CD4-positive, CD25-positive, alpha-beta regulatory T cell (primary cell): ENCODE data around the gene NME2. TPM values are rescaled to one million over a fixed set of nuclear protein-coding genes. Genes with fewer than 3 reads are reported as not detected.
A peak's percentile ranks its signal among the peaks of the same experiment; 100 is the strongest.
"Not testable (repeated sequence)": the region's sequence is repeated elsewhere in the genome, so short reads cannot be mapped to it uniquely, and the experiment has no call there.

Source experiments
- ATAC-seq, 2 donors: fragments of 150-1000 bp; cut with Tn5 transposase; one replicate each; pipeline ENCODE4 v1.10.0; 2021; ENCODE audit warnings: low read depth in 2 of 2, moderate number of reproducible peaks in 2 of 2, moderate library complexity in 1 of 2
- DNase-seq, 3 donors: peaks; one replicate each; pipeline versions ENCODE4 v3.0.0 to v3.0.0-alpha.2; 2012 to 2022; ENCODE audit warnings: mixed read lengths in 1 of 3
- H3K27ac ChIP-seq: one replicate; pipeline ENCODE4 v1.7.0; 2013; ENCODE audit warnings: mild to moderate bottlenecking, low read length; ENCODE audit not compliant: insufficient read depth, poor library complexity, severe bottlenecking
- H3K27me3 ChIP-seq: one replicate; pipeline ENCODE4 v1.7.0; 2013; ENCODE audit warnings: low read length; ENCODE audit not compliant: control insufficient read depth, insufficient read depth
- H3K36me3 ChIP-seq: one replicate; pipeline ENCODE4 v1.7.0; 2013; ENCODE audit warnings: mild to moderate bottlenecking, low read length, moderate library complexity; ENCODE audit not compliant: control insufficient read depth, insufficient read depth
- H3K4me1 ChIP-seq: 2 replicates; pipeline ENCODE4 v1.7.0; 2013; ENCODE audit warnings: mild to moderate bottlenecking, low read length; ENCODE audit not compliant: insufficient read depth, control insufficient read depth, poor library complexity, severe bottlenecking
- H3K4me3 ChIP-seq: one replicate; pipeline ENCODE4 v1.7.0; 2013; ENCODE audit warnings: low read depth, mild to moderate bottlenecking, low read length, moderate library complexity
- H3K9me3 ChIP-seq, 2 experiments: 1 replicate in 1 of 2; 2 replicates in 1 of 2; pipeline ENCODE4 v1.7.0; 2013; ENCODE audit warnings: low read length in 2 of 2, mild to moderate bottlenecking in 1 of 2, moderate library complexity in 1 of 2; ENCODE audit not compliant: control insufficient read depth in 2 of 2
- H3K27ac Mint-ChIP-seq, 3 donors: one replicate each; pipeline ENCODE4 v1.8.0; 2020 to 2022; ENCODE audit warnings: mild to moderate bottlenecking in 3 of 3, mixed read lengths in 3 of 3, moderate library complexity in 2 of 3
- H3K27me3 Mint-ChIP-seq: one replicate; pipeline ENCODE4 v1.8.0; 2022; ENCODE audit warnings: mild to moderate bottlenecking, mixed read lengths
- H3K36me3 Mint-ChIP-seq: one replicate; pipeline ENCODE4 v1.8.0; 2020; ENCODE audit warnings: mixed read lengths
- H3K4me1 Mint-ChIP-seq, 4 donors: one replicate each; pipeline ENCODE4 v1.8.0; 2020 to 2022; ENCODE audit warnings: mixed read lengths in 4 of 4, mild to moderate bottlenecking in 1 of 4
- H3K4me3 Mint-ChIP-seq, 4 donors: one replicate each; pipeline ENCODE4 v1.8.0; 2020 to 2022; ENCODE audit warnings: mild to moderate bottlenecking in 4 of 4, mixed read lengths in 4 of 4, moderate library complexity in 3 of 4
- H3K9me3 Mint-ChIP-seq, 7 donors: one replicate each; pipeline ENCODE4 v1.8.0; 2020 to 2022; ENCODE audit warnings: mixed read lengths in 7 of 7, mild to moderate bottlenecking in 3 of 7, moderate library complexity in 2 of 7
- polyA plus RNA-seq, 4 donors: library from polyadenylated mRNA; unstranded; fragments of 300-500 nt; fragmentation: Illumina TruSeq; gene quantifications; one replicate each; pipeline ENCODE4 v1.2.3, GENCODE V29; 2021
- total RNA-seq: library from RNA; stranded (reverse); gene quantifications from one replicate; pipeline ENCODE4 v1.2.3, GENCODE V29; 2022

The NME2 gene
- total and polyA plus RNA-seq, 5 donors from 2014 or later, result 167 to 341 (median 324) TPM

DNA sequence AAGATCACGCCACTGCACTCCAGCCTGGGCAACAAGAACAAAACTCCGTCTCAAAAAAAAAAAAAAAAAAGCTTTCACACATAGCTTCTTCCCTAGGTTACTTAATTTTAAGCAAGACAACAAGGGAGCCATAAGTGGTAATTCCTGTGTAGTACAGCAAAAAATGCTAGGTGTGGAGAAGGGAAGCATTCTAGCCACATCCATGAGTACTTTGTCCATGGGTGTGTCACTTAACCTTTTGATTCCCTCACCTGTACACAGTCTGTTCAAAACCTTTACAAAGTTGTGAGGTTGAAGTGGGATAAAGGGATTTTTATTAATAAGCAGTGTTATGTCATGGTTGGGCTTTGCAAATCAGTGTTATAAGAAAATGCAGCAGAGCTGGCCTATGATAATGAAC, 4.5 kb downstream of the NME2 start:
- H3K4me1 ChIP-seq, result peaks cover 7% of the 10 kb centered on the region
- H3K27me3 ChIP-seq, result no peaks in the 10 kb centered on the region
- H3K27ac ChIP-seq, result no peak overlapping the region
- H3K36me3 Mint-ChIP-seq, result peaks cover 25% of the 10 kb centered on the region
- H3K4me3 ChIP-seq, result no peak overlapping the region
- H3K4me3 Mint-ChIP-seq, result peak overlapping the region in 1 of 4 donors; percentile 86
- H3K4me1 Mint-ChIP-seq, result peaks cover 5 to 31% (median 13%) of the 10 kb centered on the region in 4 donors
- H3K9me3 Mint-ChIP-seq, result no peaks in the 10 kb centered on the region
- no peak overlapping the region for H3K27ac Mint-ChIP-seq
- ATAC-seq, result no peak
- H3K27me3 Mint-ChIP-seq, result no peaks in the 10 kb centered on the region
- DNase-seq, result no peak
- H3K36me3 ChIP-seq, result peaks cover 16% of the 10 kb centered on the region
- no peaks in the 10 kb centered on the region for H3K9me3 ChIP-seq

DNA sequence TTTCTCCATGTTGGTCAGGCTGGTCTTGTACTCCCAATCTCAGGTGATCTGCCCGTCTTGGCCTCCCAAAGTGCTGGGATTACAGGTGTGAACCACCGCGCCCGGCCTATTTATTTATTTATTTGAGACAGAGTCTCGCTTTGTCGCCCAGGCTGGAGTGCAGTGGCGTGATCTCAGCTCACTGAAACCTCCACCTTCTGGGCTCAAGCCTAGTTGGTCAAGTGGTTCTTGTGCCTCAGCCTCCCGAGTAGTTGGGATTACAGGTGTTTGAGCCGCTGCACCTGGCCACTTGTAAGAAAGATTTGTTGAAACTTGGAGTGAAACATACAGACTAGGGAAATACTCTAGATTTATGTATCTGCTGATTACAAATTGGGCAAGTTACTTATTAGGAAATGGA, 5.8 kb downstream of the NME2 start:
- H3K27me3 ChIP-seq, H3K4me3 Mint-ChIP-seq, H3K27ac Mint-ChIP-seq, H3K27ac ChIP-seq, H3K4me3 ChIP-seq, H3K9me3 ChIP-seq, ATAC-seq, H3K27me3 Mint-ChIP-seq, DNase-seq, H3K4me1 ChIP-seq, H3K9me3 Mint-ChIP-seq: not testable (repeated sequence)
- H3K36me3 Mint-ChIP-seq, result peaks cover 25% of the 10 kb centered on the region
- peaks cover 16% of the 10 kb centered on the region for H3K36me3 ChIP-seq
- H3K4me1 Mint-ChIP-seq, result peaks cover 5 to 26% (median 10%) of the 10 kb centered on the region in 4 donors

DNA sequence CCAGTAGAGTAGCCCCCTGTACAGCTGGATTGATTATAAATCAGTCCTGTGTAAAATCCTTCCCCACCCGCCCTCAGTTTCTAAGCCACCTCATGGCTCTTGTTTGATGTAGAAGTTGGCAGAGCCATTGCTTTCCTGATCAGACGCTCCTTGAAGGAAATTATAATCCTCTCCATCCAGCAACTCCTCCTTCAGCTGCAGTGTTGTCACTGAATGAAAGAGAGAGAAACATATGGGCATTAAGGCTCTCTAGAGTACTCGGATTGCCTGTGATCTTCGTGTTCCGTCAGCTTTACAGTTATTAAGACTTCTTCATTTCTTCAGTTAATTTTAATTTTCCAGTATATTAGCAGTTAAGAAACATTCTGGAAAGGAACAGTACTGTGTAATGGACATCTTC, 14.3 kb downstream of the NME2 start:
- no peak overlapping the region for H3K4me3 Mint-ChIP-seq
- H3K27me3 Mint-ChIP-seq, result no peaks in the 10 kb centered on the region
- no peak for DNase-seq
- Histone ChIP-seq H3K36me3 (peaks cover 46% of the 10 kb centered on the region), H3K4me1 (no peaks in the 10 kb centered on the region), H3K4me3 (no peak overlapping the region), H3K9me3 (no peaks in the 10 kb centered on the region), H3K27me3 (no peaks in the 10 kb centered on the region), H3K27ac (no peak overlapping the region)
- peak overlapping the region in 1 of 3 donors; percentile 60 for H3K27ac Mint-ChIP-seq
- no peaks in the 10 kb centered on the region for H3K9me3 Mint-ChIP-seq
- H3K4me1 Mint-ChIP-seq, result no peaks in the 10 kb centered on the region
- peaks cover 22% of the 10 kb centered on the region for H3K36me3 Mint-ChIP-seq
- ATAC-seq, result no peak

DNA sequence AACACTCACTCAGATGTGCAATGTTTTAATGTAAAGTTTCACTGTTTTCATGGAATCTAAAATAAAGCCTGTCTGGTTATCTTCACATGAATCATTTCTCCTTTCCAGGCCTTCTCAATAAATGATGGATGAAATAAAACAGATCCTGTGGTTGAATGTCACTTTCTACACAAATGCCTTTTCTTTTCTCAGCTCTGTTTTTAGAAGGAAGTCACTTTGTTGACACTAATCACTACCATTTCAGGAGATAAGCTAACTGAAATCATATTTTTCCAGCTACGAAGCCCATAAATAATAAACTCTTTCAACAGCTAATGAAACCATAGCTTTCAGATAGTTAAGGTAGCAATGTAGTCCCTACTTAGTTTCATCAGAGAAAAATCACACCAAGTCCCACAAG, 17.9 kb downstream of the NME2 start:
- no peaks in the 10 kb centered on the region for H3K27me3 Mint-ChIP-seq
- H3K9me3 ChIP-seq, result no peaks in the 10 kb centered on the region
- no peaks in the 10 kb centered on the region for H3K4me1 Mint-ChIP-seq
- H3K27ac Mint-ChIP-seq, result peak overlapping the region in 1 of 3 donors; percentile 6
- DNase-seq, result no peak
- H3K4me3 Mint-ChIP-seq, result no peak overlapping the region
- H3K27me3 ChIP-seq, result no peaks in the 10 kb centered on the region
- H3K9me3 Mint-ChIP-seq, result no peaks in the 10 kb centered on the region
- peaks cover 59% of the 10 kb centered on the region for H3K36me3 ChIP-seq
- H3K4me3 ChIP-seq, result no peak overlapping the region
- ATAC-seq, result no peak
- H3K36me3 Mint-ChIP-seq, result peaks cover 34% of the 10 kb centered on the region
- H3K4me1 ChIP-seq, result no peaks in the 10 kb centered on the region
- H3K27ac ChIP-seq, result no peak overlapping the region

DNA sequence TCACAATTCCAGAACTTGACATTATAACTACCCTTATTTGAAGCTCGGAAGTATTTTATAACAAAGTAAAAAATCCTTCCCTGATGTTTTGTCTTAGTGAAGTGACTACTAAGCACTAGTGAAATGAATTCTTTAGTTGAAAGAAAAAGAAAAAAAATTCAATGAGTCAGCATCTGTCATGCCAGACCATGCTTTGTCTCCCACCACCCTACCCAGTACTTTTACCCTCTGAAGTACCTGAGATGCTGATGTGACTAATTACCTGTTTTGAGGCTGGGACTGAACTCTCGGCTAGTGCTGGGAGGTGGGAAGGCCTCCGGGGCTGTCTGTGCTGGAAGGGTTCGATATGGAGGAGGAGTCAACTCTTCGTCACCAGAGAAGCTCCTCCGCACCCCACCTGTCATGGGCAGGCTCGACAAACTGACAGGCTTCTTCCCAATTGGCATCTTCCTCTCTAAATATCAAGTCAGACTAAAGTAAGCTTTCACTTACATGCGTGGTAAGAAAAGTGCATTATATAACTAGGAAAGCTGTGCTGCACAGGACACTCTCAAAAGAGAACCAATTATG, 19.6 kb downstream of the NME2 start:
- Mint-ChIP-seq H3K27ac (peak overlapping the region in 2 of 3 donors; percentile 6 to 40), H3K4me3 (no peak overlapping the region), H3K36me3 (peaks cover 36% of the 10 kb centered on the region), H3K27me3 (no peaks in the 10 kb centered on the region), H3K4me1 (no peaks in the 10 kb centered on the region), H3K9me3 (no peaks in the 10 kb centered on the region)
- no peak overlapping the region for H3K27ac ChIP-seq
- no peak overlapping the region for H3K4me3 ChIP-seq
- no peaks in the 10 kb centered on the region for H3K4me1 ChIP-seq
- ATAC-seq (no peak), DNase-seq (no peak)
- no peaks in the 10 kb centered on the region for H3K9me3 ChIP-seq
- no peaks in the 10 kb centered on the region for H3K27me3 ChIP-seq
- peaks cover 65% of the 10 kb centered on the region for H3K36me3 ChIP-seq

DNA sequence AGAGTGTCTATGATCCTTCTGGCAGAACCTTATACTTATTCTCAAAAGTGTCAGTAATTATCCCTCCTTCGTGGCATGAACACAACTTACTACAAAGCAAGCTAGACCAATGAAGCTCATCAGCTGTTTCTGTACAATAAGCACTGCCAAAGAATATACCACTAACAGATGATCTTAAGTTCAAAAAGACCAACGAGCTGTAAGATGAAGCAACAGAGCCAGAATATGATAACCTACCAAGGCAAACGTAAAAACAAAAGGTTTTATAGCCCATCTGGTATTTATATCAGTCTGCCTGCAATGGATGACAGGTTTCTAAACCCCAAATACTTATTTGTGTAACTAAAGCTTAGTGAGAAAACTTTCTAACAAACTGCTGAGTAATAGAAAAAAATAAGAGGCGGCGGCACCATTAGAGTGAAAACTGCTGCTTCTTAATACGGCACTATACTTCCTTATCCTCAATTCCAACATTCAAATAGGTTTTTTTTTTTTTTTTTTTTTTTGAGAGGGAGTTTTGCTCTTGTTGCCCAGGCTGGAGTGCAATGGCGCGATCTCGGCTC, 22.1 kb downstream of the NME2 start:
- DNase-seq (no peak), ATAC-seq (no peak)
- Mint-ChIP-seq H3K27ac (no peak overlapping the region), H3K9me3 (no peaks in the 10 kb centered on the region), H3K27me3 (no peaks in the 10 kb centered on the region), H3K4me3 (no peak overlapping the region), H3K36me3 (peaks cover 36% of the 10 kb centered on the region), H3K4me1 (no peaks in the 10 kb centered on the region)
- Histone ChIP-seq H3K4me1 (no peaks in the 10 kb centered on the region), H3K9me3 (no peaks in the 10 kb centered on the region), H3K4me3 (no peak overlapping the region), H3K27me3 (no peaks in the 10 kb centered on the region), H3K36me3 (peaks cover 76% of the 10 kb centered on the region), H3K27ac (no peak overlapping the region)

DNA sequence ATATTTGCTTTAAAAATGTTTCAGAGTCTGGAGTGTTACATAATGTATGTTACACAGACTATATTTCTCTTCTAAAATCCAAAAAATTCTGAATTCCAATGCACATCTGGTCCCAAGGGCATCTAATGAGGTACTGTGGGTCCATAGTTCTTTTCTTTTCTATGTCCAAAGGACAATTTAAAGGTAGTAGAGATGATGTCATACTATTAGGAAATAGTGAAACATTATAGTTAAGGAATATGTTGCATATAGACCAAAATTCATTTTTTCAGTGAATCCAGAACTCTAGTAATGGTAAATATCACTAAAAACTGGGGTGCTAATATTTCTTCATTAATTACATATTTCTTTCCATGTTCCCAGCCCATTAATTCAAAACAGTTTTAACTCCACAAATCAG, 23.0 kb downstream of the NME2 start:
- Histone ChIP-seq H3K4me1 (no peaks in the 10 kb centered on the region), H3K9me3 (no peaks in the 10 kb centered on the region), H3K27ac (no peak overlapping the region), H3K36me3 (peaks cover 77% of the 10 kb centered on the region), H3K27me3 (no peaks in the 10 kb centered on the region), H3K4me3 (no peak overlapping the region)
- no peaks in the 10 kb centered on the region for H3K9me3 Mint-ChIP-seq
- ATAC-seq (no peak), DNase-seq (no peak)
- H3K4me1 Mint-ChIP-seq, result no peaks in the 10 kb centered on the region
- H3K36me3 Mint-ChIP-seq, result peaks cover 31% of the 10 kb centered on the region
- H3K27ac Mint-ChIP-seq, result no peak overlapping the region
- H3K4me3 Mint-ChIP-seq, result no peak overlapping the region
- H3K27me3 Mint-ChIP-seq, result no peaks in the 10 kb centered on the region

DNA sequence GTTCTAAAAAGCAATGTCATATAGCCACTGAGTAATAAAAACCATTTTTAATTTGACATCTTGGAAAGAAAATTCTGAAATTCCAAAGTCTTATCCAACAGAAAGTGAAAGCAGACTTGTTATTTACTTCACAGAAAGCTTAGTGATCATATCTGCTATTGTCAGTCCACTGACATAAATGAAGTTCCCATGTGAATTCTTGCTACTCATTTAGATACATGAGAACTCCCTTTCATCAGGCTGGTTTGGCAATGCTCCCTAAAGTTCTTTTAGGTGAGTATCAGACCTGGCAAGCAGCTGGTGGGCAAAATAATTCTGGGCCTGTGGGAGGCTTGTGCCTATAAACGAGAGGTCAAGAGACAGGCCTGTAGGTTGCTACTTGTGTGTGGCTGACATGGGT, 23.4 kb downstream of the NME2 start:
- Histone ChIP-seq H3K27ac (no peak overlapping the region), H3K4me1 (no peaks in the 10 kb centered on the region), H3K36me3 (peaks cover 73% of the 10 kb centered on the region), H3K27me3 (no peaks in the 10 kb centered on the region), H3K9me3 (no peaks in the 10 kb centered on the region), H3K4me3 (no peak overlapping the region)
- Mint-ChIP-seq H3K36me3 (peaks cover 26% of the 10 kb centered on the region), H3K27ac (peak overlapping the region in 1 of 3 donors; percentile 60), H3K4me1 (no peaks in the 10 kb centered on the region), H3K4me3 (no peak overlapping the region), H3K9me3 (no peaks in the 10 kb centered on the region), H3K27me3 (no peaks in the 10 kb centered on the region)
- DNase-seq (no peak), ATAC-seq (no peak)
